Large intestine (tissue), 3 donors: ENCODE measurements around the gene STIM2. TPM values are rescaled to one million over a fixed set of nuclear protein-coding genes. Genes with fewer than 3 reads are reported as not detected.
A peak's percentile ranks its signal among the peaks of the same experiment; 100 is the strongest.
"Not testable (repeated sequence)": the region's sequence is repeated elsewhere in the genome, so short reads cannot be mapped to it uniquely, and the experiment has no call there.

Source experiments
- DNase-seq, 2 donors: peaks; one replicate each; pipeline versions ENCODE4 v3.0.0 to v3.0.0-alpha.2; 2013
- H3K27ac ChIP-seq: one replicate; pipeline ENCODE4 v1.5.1; 2013; ENCODE audit warnings: low read length
- H3K27me3 ChIP-seq: 2 replicates; pipeline ENCODE4 v1.6.1; 2013; ENCODE audit warnings: low read length; ENCODE audit not compliant: control insufficient read depth, insufficient read depth
- H3K36me3 ChIP-seq: 2 replicates; pipeline ENCODE4 v1.6.1; 2013; ENCODE audit warnings: low read length; ENCODE audit not compliant: control insufficient read depth, insufficient read depth
- H3K4me1 ChIP-seq: one replicate; pipeline ENCODE4 v1.6.1; 2013; ENCODE audit warnings: low read length; ENCODE audit not compliant: control insufficient read depth, insufficient read depth
- H3K4me3 ChIP-seq: one replicate; pipeline ENCODE4 v1.5.1; 2013; ENCODE audit warnings: low read length
- H3K9me3 ChIP-seq: one replicate; pipeline ENCODE4 v1.6.1; 2013; ENCODE audit warnings: mild to moderate bottlenecking, low read depth, low read length, moderate library complexity; ENCODE audit not compliant: control insufficient read depth
- WGBS: methylation state at CpG from one replicate; pipeline ENCODE4 v1.1.5; 2013; ENCODE audit warnings: low lambda C conversion rate; ENCODE audit not compliant: insufficient coverage; 5-methylcytosine and 5-hydroxymethylcytosine counted together
- polyA plus RNA-seq: library from polyadenylated mRNA; unstranded; fragments of 120-200 nt; gene quantifications from one replicate; pipeline ENCODE4 v1.2.1, GENCODE V29; 2013

The STIM2 gene
- polyA plus RNA-seq, 1 donor = 30.9 TPM

DNA sequence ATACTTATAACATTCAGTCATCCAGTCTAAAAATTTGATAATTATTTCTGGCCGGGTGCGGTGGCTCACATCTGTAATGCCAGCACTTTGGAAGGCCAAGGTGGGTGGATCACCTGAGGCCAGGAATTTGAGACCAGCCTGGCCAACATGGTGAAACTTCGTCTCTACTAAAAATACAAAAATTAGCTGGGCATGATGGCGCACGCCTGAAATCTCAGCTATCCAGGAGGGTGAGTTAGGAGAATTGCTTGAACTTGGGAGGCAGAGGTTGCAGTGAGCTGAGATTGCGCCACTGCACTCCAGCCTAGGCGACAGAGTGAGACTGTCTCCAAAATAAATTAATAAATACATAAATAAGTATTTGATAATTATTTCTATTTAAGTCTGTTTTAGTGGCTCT, 34.2 kb downstream of the STIM2 start:
- H3K27ac ChIP-seq, H3K9me3 ChIP-seq, H3K36me3 ChIP-seq, DNase-seq, H3K4me1 ChIP-seq, H3K27me3 ChIP-seq, H3K4me3 ChIP-seq: not testable (repeated sequence)
- WGBS = no CpG with 5 or more reads among the region's 7 CpGs

DNA sequence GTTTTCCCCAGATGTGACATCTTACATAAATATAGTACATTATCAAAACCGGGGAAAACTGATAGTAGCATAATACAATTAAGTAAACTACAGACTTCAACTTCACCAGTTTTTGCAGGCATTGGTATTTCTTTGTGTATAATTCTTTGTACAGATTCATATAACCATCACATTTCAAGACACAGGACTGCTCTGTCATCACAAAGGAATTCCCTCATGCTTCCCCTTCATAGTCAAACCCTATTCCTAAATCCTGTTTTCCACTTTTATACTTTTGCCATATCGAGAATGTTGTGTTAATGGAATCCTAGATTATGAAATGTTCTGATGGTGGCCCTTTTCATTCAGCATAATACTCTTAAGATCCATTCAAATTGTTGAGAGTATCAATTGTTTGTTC, 36.0 kb downstream of the STIM2 start:
- no peaks in the 10 kb centered on the region for H3K4me1 ChIP-seq
- no peak for DNase-seq
- H3K9me3 ChIP-seq = no peaks in the 10 kb centered on the region
- H3K27ac ChIP-seq = no peak overlapping the region
- H3K36me3 ChIP-seq = no peaks in the 10 kb centered on the region
- 94% methylated on average over 2 of the region's 2 CpGs for WGBS
- H3K27me3 ChIP-seq = no peaks in the 10 kb centered on the region
- H3K4me3 ChIP-seq = no peak overlapping the region

DNA sequence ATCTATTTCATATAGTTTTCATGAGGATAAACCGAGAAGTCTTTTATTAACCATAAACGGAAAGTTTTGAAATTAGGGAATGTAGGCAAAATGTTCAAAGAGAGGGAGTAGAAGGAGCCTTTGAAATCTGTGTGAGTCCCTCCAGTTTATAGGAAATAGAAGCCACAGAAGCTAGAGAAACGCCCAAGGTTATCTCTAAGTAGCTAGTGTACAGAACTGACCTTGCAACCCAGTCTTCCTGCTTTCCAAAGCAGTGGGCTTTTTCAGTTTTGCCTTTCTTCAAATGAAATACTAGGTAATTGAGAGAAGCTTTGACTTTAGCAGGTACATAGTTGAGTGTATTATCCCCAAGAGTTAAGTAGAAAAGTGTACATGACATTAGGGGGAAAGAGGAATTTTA, 39.4 kb downstream of the STIM2 start:
- DNase-seq = peak in 1 of 2 donors; percentile 19
- Histone ChIP-seq H3K4me3 (no peak overlapping the region), H3K27me3 (no peaks in the 10 kb centered on the region), H3K9me3 (no peaks in the 10 kb centered on the region), H3K27ac (no peak overlapping the region), H3K36me3 (no peaks in the 10 kb centered on the region), H3K4me1 (no peaks in the 10 kb centered on the region)
- WGBS = no CpG with 5 or more reads among the region's 3 CpGs

DNA sequence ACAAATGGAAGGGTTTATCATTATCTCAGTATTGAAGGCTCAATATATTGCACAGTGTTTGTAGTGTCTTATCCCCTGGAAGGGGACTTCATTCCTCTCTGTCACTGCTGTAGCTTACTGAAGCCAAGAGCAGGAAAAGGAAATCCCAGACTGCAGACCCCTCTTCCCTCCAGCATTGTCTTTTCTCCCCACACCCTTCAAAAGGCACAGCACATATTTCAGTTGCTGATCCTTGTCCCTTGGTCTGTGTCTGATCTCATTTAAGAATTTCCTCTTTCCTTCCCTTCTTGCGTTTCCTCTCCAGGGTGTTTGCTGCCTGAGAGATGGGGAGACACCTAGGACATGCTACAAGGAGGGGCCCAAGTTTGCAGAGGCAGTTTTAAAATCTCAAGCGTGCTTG, 40.1 kb downstream of the STIM2 start:
- H3K27me3 ChIP-seq = no peaks in the 10 kb centered on the region
- no peak overlapping the region for H3K4me3 ChIP-seq
- no peaks in the 10 kb centered on the region for H3K9me3 ChIP-seq
- no peak overlapping the region for H3K27ac ChIP-seq
- H3K4me1 ChIP-seq = no peaks in the 10 kb centered on the region
- 80% methylated on average over 1 of the region's 2 CpGs for WGBS
- H3K36me3 ChIP-seq = no peaks in the 10 kb centered on the region
- no peak for DNase-seq

DNA sequence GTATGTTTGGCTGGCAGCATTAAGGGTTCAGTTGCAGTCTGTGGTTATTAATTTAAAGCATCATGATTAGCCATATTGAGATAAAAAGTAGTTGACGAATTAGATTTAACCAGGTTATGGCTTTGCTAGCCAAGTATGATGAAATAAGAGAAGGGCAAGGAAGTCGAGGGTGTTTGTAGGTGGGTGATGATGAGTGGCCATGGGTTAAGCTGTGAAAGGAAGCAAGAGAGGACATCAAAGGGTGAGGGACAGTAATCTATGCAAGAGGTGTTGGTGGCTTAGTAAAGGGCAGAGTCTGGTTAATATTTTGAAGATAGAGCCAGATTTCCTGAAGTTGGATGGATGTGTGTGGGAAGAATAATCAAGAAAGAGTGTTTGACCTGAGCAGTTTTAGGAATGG, 44.5 kb downstream of the STIM2 start:
- H3K9me3 ChIP-seq = no peaks in the 10 kb centered on the region
- no peaks in the 10 kb centered on the region for H3K27me3 ChIP-seq
- no peaks in the 10 kb centered on the region for H3K4me1 ChIP-seq
- no peak overlapping the region for H3K27ac ChIP-seq
- DNase-seq = no peak
- H3K36me3 ChIP-seq = no peaks in the 10 kb centered on the region
- 79% methylated on average over 2 of the region's 2 CpGs for WGBS
- no peak overlapping the region for H3K4me3 ChIP-seq

DNA sequence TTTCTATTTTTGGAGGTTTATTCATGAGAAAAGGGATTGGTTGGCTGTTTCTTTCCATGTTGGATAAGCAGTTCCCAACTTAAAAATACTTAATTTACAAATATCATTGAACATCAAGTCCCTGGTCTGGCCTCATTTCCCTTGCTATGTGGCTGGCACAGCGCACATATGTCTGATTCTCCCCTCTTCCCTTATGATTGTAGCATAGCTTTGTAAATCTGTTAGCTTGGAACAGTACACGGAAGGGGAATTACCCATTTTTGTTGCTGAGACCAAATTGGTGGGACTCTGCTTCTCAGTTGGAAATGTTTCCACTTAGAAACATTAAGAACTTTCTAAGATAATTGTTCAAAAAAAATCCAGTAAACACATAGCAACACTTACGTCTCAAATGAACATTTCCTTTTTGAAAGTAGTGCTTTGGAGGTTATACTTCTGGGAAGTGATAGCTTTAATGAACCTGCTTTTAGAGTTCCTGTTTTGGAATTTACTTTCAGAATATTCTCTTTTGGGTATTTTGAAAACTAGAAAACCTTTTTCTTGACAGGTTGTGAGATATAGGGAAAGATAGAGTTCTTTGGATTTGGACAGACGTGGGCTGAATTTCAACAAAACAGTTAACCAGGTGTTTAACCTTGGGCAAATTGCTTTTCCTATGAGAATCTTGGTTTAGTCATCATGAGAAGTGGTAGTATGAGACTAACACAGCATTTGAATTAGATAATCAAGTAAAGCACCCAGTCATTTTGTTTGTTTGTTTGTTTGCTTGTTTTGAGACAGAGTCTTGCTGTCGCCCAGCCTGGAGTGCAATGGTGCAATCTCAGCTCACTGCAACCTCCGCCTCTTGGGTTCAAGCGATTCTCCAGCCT, 47.3 kb downstream of the STIM2 start:
- no peaks in the 10 kb centered on the region for H3K36me3 ChIP-seq
- no peak overlapping the region for H3K27ac ChIP-seq
- H3K4me1 ChIP-seq = no peaks in the 10 kb centered on the region
- H3K27me3 ChIP-seq = no peaks in the 10 kb centered on the region
- no peaks in the 10 kb centered on the region for H3K9me3 ChIP-seq
- H3K4me3 ChIP-seq = no peak overlapping the region
- 90% methylated on average over 2 of the region's 7 CpGs for WGBS
- DNase-seq = no peak

DNA sequence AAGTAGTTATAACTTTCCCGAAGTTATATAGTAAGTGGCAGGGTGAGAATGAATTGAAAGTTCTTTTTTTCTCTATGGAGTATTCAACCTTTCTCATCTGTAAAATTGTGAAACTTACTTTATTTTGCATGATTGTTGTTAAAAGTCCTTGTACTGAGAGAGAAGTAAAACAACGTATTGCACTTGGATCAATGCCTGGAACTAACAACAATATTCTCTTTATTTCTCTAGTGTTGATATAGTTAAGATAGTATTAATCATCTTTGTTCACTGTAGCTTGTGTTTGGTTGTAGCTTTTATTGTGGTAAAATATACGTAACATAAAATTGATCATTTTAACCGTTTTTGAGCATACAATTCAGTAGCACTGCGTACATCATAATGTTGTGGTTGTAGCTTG, 48.7 kb downstream of the STIM2 start:
- Histone ChIP-seq H3K27ac (no peak overlapping the region), H3K4me1 (no peaks in the 10 kb centered on the region), H3K36me3 (no peaks in the 10 kb centered on the region), H3K4me3 (no peak overlapping the region), H3K9me3 (no peaks in the 10 kb centered on the region), H3K27me3 (no peaks in the 10 kb centered on the region)
- 67% methylated on average over 1 of the region's 5 CpGs for WGBS
- no peak for DNase-seq

DNA sequence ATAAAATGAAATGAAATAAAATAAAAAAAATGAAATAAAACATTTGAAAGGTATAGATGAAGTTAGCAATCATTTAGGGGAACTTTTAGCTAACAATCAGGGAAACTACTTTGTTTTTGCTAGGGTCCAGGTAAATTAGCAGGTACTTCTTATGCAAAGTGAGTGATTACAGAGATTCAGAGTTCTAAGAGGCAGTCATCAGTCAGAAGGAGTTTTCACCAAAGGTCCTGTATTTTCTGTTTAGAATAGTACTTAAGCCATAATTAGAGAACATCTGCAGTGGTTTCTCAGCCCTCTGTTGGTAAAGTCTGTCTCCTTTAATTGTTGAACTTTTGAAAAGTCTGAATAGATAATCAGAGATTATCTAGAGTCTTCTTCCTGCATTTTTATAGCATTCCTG, 50.6 kb downstream of the STIM2 start:
- DNase-seq = no peak

DNA sequence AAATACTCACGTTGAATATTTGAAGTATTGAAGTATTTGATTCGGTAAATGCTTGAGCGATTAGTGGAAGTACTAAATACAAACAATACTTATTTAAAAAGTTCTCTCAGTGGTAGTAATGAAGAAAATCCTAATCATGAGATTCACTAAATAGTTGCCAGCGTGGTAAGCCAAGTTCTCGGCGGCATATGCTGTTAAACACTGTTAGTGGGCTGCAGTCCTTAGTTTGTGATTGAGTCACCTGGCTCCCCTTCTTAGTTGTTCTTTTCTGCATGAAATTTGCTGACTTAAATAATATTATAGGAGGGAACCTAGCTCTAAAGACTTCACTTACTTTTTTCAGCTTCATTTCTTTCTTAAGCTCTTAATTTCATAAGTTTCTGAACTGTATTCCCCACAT, 51.4 kb downstream of the STIM2 start:
- Histone ChIP-seq H3K4me1 (no peaks in the 10 kb centered on the region), H3K9me3 (no peaks in the 10 kb centered on the region), H3K4me3 (no peak overlapping the region), H3K27me3 (no peaks in the 10 kb centered on the region), H3K27ac (no peak overlapping the region), H3K36me3 (no peaks in the 10 kb centered on the region)
- no peak for DNase-seq
- 90% methylated on average over 2 of the region's 6 CpGs for WGBS

More for the DNA sequence above, 50.6 kb downstream of the STIM2 start:
- no peaks in the 10 kb centered on the region for H3K36me3 ChIP-seq
- H3K27ac ChIP-seq = no peak overlapping the region
- no peak overlapping the region for H3K4me3 ChIP-seq
- no peaks in the 10 kb centered on the region for H3K27me3 ChIP-seq
- H3K9me3 ChIP-seq = no peaks in the 10 kb centered on the region
- no peaks in the 10 kb centered on the region for H3K4me1 ChIP-seq

DNA sequence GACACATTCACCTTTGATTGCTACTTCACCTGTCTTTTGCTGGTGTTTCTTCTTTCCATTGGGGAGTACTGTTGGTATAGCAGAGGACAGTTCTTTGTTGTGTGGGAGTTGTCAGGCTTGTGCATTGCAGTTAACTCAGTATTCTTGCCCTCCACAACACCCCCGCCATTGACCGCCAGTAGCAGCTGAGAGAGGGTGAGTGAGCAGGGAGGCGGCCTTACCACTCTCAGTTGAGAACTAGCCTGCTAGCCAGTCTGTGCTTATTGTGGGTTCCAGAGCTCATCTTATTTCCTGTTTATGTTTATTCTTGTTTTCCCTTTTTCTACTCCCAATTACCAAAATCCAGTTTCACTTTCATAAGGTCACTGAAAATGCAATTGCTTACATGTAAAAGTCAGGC, 52.2 kb downstream of the STIM2 start:
- no peaks in the 10 kb centered on the region for H3K4me1 ChIP-seq
- no peaks in the 10 kb centered on the region for H3K27me3 ChIP-seq
- H3K4me3 ChIP-seq = no peak overlapping the region
- no peaks in the 10 kb centered on the region for H3K36me3 ChIP-seq
- no peak for DNase-seq
- no CpG with 5 or more reads among the region's 3 CpGs for WGBS
- no peaks in the 10 kb centered on the region for H3K9me3 ChIP-seq
- H3K27ac ChIP-seq = no peak overlapping the region

DNA sequence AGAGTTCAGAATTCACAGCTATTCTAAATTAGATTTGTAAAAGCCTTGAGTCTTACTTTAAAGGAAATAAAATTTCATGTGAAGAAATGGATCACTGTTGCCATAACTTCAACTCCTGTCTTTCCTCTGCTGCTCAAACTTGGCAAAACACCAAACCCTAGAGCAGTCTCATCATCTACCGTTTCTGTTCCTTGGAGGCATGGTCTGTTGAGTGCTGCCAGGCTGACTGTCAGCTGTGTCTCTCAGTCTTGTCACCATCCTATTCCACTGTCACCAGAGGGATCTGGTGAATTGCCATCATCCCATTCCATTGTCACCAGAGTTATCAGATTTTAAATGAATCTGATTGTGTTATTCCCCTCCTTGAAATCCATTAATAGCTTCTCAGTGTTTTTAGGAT, 55.6 kb downstream of the STIM2 start:
- peaks cover 9% of the 10 kb centered on the region for H3K36me3 ChIP-seq
- H3K9me3 ChIP-seq = no peaks in the 10 kb centered on the region
- H3K27me3 ChIP-seq = no peaks in the 10 kb centered on the region
- H3K27ac ChIP-seq = no peak overlapping the region
- no peak for DNase-seq
- WGBS = no CpG with 5 or more reads among the region's 1 CpG
- no peaks in the 10 kb centered on the region for H3K4me1 ChIP-seq
- H3K4me3 ChIP-seq = no peak overlapping the region
